ENCODE results near the gene RSPO1.

Gene RSPO1

DNA sequence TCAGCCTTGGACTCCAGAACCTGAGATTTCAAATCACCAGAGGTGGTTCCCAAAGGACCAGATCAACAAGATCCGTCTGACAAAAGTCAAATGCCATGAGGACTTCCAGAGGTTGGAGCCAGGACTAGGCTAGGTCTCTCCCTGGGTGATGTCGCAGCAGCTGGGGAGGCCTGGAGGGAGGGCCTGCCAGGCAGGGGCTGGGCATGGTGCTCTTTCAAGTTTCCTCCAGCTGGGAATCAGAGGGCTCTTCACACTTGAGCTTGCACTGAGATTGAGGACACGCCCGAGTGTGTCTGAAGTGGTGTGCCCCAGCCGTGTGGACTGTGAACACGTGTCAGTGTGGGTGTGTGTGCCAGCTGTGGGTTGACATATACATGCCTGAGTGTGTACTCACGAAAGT, 21.3 kb upstream of the RSPO1 start:
- no peak for DNase-seq

DNA sequence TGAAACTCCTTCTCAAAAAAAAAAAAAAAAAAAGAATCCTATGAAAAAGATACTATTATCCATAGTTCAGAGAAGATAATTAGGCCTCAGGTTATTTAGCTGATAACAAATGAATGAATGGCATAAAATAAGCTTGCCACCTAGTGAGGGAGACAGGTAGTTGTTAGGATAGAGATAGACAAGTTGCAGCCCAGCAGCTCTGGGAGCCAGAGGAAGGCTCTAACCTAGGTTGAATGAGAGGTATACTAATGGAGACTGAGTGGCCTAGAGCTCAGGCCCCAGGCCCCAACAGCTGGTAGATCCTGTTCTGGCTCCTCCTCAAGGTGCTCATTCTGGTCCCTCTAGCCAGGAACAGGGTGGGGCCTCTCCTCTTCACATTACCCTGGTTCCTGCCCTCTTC, 20.6 kb upstream of the RSPO1 start:
- no peak for DNase-seq

DNA sequence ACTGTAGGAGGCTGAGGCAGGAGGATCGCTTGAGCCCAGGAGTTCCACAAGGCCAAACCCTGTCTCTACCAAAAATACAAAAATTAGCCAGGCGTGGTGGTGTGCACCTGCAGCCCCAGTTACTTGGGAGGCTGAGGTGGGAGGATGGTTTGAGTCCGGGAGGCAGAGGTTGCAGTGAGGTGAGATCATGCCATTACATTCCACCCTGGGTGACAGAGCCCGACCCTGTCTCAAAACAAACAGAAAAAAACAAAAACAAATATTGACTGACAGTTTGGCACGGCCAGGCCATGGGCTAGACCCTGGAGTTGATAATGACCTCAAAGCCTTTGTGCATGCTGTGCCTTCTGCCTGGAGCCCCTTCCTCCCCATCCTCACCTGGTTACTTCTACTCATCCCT, 19.2 kb upstream of the RSPO1 start:
- DNase-seq, result no peak

DNA sequence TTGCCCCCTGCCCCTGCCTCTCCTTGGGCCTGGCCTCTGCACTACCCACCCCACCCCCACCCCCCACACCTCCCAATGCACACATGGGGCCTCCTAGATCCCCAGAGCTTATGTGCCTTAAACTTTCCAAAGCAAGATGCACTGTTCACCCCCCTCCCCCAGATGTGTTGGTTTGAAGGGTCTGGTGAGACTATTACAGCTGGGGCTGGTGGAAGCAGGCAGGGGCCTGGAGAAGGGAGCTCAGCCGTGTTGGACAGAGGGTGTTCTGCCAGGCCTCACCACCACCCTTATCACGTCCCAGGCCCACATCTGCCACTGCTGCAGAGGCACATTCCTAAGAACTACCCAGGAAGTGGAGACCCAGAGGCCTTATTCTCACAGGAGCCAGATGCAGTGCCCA, 18.3 kb upstream of the RSPO1 start:
- DNase-seq, result no peak

DNA sequence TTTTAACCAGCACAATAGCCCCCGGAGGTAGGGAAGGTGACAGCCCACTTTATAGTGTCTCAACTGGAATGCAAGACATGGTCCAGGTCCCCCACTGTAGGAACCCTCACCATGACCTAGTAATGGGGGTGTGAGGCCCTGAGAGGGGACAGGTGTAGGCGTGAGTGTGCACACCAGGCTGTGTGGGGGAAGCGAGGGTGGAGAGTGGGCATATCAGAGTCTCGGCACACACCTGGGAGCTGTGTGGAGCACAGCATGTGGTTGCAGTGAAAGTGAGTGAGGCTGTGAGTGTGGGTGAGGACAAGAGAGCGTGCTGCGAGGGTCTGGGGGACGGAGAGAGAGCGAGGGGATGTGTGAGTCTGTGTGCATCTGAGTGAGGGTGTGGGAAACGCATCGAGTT, 17.1 kb upstream of the RSPO1 start:
- no peak for DNase-seq

DNA sequence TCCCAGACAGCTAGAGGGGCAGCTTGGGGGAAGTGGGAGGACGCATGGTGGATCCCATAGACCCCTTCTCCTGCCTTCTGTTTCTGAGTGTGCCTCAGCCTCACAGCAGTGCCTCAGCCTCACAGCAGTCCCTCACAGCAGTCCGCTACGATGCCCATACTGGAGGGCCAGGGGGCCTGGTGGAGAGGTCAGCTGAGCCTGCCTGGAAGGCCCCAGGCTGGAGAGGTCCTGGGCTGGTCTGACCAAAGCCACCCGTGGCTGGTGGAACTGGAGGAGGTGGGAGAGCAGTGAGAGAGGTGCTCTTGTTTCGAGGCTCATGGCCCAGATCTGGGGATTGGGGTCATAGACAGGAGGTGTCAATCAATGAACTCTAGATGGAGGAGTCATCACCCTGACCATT, 16.0 kb upstream of the RSPO1 start:
- DNase-seq, result no peak

DNA sequence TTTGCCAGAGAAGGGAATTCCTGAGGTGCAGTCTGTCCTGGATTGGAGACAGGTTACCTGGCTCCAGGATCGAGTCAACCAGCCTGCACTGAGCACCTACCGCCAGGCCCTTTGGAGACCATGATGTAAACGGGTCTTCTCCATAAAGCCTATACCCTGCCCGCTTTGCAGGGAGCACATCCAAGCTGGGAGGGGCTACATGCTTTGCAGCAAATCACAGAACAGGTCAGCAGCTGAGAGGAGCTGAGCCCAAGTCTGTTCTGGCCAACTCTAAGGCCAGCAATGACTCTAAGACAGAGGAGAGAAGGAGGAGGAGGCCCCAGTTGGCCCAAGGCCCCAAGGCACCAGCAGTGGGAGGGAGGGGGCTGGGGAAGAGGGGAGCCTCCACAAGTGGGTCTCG, 15.5 kb upstream of the RSPO1 start:
- DNase-seq, result no peak

DNA sequence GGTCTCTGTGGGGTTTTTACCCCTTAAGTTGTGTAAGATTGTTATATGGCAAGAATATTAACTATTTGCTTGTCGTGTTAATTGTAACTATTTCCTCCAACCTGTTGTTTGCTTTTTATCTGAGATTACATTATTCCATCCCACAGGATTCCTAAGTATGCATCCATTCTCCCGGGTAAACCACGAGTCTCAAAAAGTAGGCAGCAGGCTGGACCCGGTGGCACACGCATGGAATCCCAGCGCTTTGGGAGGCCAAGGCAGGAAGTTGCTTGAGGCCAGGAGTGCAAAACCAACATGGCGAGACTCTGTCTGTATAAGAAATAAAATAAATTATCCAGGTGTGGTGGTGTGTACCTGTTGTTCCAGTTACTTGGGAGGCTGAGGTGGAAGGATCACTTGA, 12.6 kb upstream of the RSPO1 start:
- no peak for DNase-seq

DNA sequence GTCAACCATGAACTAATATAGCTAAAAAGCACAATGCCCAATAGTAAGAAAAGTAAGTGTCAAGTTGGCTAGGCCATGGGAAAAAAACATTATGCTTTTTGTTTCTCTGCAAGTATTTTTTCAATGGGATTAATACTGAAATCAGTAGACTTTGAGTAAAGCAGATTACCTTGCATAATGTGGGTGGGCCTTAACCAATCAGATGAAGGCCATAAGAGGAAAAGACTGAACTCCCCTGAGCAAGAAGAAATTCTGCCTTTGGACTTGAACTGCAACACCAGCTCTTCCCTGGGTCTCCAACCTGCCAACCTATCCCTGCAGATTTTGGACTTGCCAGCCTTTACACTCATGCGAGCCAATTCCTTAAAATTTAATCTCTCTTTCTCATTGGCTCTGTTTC, 6.4 kb upstream of the RSPO1 start:
- no peak for DNase-seq

DNA sequence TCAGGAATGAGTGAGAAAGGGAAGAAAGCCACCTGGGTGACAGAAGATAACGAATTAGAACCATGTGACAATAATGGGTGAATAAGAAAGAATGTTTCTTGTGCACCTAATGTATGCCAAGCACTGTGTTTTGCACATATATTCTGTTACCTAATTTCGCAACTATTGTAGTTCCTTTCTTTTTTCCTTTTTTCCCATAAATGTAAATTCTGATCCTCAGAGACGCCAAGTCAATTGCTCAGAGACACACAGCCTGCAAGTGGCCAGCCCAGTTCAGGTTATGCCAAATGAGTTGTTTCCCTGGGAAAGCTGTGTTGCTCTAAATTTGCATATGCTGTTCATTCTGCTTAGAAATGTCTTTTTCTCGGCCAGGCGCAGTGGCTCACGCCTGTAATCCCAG, 1.7 kb upstream of the RSPO1 start:
- DNase-seq, result no peak

DNA sequence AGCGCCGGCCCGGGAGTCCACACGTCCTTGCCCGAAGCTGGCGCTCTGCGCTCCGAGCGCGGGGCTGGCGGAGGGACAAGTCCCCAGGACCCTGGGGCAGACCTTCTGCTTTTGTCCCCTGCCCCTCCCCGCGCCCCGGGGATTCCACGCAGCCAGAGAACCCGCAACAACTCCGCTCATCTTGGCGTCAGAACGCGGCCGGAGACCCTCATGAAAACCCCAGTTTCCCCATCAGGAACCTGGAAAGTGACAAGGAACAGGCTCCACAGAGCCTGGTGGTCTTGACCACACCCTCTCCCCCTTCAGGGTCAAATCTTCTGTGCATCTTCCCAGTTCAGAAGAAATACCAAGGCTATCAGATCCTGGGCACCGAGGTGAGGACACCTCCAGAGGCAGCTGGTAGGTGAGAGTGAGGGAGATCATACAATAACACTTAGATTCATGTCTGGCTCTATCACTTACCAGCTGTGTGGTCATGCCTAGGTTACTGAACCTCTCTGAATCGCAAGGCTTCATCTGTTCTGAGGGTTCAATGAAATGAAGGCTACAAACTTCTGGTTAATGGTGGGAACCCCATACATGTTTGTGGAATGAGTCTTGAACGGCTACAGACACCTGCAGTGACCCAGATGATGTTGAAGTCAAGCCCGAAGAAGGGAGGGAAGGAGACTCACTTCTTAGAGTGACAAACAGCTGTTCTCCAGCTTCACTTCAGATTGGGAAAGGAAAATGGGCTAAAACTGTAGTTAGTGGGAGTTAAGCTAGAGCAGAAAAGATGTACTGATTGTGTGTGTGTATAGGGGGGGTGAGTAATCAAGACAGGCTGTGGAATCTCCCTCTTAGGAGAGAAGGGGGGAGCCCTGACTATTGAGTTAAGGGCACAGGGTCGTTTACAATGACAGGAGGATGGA, 555 bp upstream of the RSPO1 start:
- DNase-seq, result no peak

DNA sequence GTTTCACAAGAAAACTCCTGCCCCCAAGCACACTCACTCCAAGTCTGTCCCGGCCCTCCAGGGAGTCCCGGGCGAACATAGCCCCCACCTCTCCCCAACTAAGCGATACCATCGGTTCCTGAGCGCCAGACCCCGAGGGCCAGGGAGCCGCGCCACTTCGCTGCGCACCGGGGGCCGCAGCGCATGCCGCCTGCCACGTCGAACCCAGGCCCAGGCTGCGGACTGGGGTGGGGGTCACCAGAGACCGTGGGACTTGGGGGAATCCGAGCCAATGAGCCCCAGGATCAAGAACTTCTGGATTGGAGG, 801 bp downstream of the RSPO1 start:
- DNase-seq, result no peak

DNA sequence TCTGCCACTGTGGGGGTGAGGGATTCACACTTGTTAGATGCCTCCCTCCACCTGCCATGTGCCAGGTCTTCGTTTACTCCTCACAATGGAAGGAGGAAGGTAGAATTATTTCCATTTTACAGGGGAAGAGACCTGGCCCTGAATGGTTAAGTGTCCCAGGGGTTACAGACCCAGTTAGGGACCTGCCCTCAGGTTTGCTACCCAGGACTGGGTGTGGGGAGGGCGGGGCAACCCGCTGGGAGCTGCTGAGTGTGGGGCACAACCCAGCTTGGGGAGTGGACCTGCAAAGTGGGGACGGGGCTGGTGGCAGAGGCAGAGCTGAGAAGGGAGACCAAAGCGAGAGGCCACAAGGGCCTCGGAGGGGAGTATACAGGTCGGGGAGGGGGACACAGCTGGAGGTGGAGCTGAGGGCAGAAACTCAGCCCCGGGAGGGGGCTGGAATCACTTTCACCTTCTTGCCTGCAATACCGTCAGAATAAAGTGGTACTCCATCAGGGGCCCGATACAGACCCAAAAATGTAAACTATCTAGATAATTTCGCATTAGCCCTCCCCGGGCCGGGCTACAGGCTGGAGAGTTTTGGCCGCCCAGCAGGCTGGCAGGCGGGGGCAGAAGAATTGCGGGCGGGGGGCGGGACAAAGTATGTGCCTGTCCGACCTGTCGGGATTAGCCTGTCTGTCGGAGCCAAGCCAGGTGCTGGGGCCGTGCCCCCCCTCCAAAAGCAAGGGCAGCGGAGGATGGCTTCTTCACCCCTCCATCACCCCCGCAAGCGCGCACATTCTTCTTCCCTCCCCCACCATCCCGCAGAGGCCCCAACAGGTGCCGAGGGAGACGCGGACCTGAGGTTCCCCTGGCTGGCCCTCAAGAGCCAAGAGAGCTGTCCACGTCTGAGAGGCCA, 1.4 kb downstream of the RSPO1 start:
- DNase-seq, result no peak

DNA sequence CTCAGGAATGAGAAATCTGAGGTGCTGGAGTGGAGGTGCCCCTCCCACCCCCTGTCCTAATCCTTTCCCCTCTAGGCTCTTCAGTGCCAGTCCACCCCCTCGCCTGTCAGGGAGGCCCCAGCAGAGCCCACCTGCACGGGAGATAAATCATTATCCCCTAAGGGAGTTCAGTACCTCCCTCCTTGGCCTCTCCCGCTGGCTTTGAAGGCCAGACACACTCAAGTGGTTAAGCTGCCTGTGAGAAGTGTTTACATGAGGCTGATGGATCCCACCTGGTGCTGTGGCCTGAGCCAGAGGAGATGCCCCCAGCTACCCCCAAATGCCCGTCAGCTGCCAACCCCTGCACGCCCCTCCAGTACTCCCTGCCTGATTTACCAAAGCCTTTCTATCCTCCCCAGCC, 3.7 kb downstream of the RSPO1 start:
- DNase-seq, result no peak

DNA sequence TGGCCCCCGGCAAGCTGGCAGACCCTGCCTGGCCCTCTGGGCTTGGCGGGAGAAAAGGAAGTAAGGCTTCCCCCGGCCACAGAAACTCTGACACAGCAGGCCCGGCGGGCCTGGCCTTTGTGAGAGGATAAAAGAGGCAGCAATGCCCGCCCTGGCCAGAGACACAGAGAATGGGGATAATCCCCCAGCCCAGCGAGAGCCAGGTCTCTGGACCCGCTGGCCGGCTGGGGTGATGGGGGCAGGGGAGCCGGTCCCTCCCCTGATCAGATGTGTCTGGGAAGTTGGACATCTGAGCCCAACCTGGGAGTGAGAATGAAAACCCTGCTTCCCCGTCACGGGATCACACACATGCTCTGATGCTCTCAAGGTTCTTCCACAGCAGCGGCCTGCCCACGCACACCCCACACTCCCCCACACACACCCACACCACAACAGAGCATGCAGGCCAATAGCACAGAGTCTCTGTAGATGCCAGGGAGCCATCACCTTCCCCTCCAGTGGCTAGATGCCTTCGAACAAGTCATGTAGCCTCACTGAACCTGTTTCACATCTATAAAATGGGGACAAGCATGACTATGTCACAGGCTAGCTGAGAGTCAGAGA, 4.2 kb downstream of the RSPO1 start:
- no peak for DNase-seq

DNA sequence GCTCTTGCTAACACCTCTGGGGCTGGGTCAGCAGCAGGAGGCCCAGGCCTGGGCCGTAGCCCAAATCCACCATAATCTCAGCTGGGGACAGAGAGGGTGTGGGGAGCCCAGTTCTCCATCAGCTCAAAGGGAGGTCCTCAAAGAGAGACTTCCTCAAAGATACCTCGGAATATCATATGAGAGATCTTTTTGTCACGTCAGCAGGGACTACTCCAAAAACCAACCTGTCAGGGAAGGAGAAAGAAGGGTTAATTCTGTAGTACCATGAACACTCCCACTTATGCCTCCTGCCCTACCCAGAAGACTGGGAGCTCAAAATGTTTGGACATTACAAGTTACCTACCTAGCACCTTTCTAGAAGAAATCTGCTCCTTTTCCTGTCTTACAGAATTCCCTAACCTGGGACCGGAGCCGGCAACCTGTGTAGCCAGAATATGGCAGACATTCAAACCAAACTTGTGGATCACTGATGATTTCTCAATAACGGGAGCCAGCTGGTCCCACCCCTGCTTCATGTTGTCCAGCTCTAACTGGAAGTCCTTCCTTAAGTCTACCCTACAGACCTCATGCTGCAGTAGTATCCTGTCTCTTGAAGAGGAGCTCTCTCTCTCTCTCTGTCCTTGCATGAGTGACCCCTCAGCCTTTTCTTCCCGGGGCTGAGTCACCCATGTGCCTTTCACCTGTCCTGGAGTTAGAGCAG, 4.8 kb downstream of the RSPO1 start:
- DNase-seq, result no peak

DNA sequence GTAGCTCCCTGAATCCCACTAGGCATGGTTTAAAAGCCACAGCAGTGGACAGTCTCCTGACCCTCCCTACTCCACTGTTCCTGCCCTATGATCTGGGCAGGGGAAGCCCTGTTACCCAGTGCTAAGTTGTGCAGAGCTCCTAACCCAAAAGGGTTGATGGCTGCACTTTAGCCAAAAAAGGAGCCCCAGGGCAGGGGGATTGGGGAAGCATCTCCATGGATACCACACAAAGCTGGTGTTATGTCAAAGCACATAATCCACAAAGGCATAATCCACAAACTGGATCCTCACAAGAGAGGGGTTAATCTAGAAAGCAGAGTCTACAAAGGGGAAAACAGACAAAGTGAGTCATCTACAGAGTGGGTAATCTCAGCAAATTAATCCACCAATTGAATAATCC, 5.7 kb downstream of the RSPO1 start:
- DNase-seq, result no peak

DNA sequence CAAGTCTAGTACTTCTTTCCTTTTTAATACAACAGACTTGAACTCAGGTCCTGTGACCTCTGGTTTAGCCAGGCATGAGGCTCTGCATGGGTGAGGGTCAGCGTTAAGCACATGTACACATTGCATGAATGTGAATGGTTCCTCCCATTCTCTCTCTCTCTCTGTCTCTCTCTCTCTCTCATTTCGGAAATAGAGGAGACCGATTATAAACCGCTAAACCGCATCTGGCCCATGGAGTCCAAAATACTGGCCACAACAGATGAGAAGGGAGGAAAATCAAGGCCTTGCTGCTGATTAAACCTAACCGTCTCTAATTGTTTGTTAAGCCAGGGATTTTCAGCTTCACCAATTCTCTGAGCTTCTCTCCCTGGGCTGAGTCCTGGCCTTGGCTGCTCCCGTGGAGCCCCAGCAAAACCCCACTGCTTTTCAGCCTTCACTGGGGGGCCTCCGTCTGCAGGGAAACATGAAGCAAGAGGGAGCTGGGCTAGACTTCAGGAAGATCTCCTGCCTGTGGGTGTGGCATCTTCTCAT, 6.6 kb downstream of the RSPO1 start:
- DNase-seq, result no peak

DNA sequence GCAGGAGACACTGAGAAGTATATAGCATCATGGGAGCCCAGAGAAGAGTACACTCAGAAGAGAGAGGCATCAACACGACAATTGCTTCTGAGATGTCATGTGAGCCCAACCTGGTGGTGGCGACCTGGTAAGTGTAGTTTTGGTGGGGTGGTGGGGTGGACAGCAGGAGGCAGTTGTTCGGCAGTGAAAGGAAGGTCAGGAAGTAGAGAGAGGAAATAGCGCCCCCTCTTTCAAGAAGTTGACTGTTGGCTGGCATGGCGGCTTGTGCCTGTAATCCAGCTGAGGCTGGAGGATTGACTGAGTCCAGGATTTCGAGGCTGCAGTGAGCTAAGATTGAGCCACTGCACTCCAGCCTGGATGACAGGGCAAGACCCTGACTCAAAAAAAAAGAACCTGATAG, 12.6 kb downstream of the RSPO1 start:
- DNase-seq, result no peak

DNA sequence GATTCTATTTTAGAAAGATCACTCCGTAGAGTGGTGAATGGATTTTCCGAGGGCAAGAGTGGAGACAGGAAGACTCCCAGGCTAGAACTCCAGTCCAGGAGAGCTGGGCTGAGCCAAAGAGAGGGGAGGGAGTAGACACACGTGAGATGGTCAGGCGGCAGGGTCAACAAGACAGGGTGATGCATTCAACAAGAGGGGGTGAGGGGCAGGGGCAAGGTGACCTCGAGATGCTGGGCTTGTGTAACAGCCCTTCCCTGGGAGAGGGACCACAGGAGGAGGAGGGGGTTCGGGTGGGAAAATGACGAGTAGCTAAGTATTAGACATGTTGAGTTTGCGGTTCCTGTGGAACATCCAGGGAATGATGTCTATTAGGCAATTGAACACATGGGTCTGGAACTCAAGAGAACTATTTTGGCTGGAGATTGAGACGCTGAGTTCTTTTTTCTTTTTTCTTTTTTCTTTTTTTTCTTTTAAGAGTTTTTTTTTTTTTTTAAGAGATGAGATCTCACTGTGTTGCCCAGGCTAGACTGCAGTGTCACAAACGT, 13.3 kb downstream of the RSPO1 start:
- no peak for DNase-seq

DNA sequence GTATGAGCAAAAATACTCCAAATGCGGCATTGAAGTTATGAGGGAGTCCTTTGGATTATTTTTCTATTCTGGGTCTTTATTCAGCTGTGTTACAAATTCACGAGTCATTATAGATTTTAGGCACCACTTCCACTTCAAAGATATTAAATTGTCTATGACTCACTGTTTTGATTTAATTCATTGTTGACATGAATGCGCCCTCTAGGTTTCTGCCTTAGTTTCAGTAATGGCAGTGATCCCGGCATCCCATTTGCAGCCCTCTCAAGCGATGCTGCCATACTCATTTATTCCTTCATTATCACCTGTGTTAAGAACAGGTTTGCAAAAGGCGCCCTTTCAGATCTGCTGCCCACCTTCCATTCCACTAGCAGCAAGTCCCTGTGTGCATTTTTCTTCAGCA, 14.0 kb downstream of the RSPO1 start:
- DNase-seq, result no peak

DNA sequence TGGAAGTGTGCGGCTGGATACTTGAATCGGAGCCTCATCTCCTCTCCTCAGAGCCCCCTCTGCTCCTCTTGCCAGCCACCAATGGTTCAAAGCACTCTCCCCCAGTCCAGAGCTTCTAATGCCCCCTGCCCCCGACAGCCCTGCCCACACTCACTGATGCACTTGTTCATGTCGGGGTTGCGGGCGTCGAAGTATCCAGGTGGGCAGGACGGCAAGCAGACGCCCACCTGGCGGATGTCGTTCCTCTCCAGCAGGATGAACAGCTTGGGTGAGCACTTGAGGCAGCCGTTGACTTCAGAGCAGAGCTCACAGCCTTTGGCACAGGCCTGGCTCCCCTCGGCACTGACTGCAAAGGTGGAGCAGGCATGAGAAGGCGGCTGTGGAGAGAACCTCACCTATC, 18.4 kb downstream of the RSPO1 start:
- no peak for DNase-seq

DNA sequence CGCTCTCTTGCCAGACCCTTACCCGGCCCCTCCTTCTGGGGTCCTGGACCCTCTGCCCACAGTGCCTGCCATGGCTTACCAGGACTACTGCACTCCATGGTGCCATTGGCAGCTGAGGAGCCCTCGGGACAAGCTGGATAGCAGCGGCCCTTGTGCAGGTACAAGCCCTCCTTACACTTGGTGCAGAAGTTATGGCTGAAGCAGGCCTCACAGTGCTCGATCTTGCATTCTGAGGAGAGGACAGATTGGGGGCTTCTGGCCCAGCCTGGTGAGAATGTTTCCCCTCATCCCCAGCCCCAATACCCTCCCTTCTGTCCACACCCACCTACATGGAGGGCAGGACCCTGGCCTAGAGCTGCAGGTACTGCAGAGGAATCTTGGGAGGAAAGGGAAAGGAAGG, 20.6 kb downstream of the RSPO1 start:
- no peak for DNase-seq

Data from femur (tissue), 1 donor.